HG02870 (cell line): ENCODE results near the gene NTN3.
"Not testable (repeated sequence)": the region's sequence is repeated elsewhere in the genome, so short reads cannot be mapped to it uniquely, and the experiment has no call there.

Experiments used
- ATAC-seq: cut with Tn5 transposase; IDR thresholded peaks from one replicate; pipeline ENCODE4 v1.9.1; 2021; ENCODE audit warnings: mild to moderate bottlenecking, moderate library complexity; ENCODE audit not compliant: unreplicated experiment

Gene NTN3

DNA sequence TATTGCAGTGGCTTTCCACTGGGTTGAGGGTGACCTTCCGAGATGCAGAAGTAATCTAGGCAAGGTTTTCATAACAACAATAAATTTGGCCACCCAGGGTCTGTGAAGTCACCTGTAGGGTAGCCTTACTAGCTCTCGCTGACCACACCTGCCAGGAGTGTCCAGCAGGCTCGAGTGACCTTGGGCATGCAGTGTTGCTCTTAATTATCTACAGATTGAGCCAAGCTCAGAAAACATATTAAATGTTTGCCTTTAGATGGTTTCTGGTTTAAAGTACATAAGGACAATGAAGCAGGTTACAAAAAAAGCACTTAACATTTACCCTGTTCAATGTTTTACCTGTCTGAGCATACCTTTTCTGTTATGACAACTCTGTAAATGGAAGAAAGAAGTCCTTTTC is 5.6 kb downstream of the NTN3 start:
- no peak for ATAC-seq

DNA sequence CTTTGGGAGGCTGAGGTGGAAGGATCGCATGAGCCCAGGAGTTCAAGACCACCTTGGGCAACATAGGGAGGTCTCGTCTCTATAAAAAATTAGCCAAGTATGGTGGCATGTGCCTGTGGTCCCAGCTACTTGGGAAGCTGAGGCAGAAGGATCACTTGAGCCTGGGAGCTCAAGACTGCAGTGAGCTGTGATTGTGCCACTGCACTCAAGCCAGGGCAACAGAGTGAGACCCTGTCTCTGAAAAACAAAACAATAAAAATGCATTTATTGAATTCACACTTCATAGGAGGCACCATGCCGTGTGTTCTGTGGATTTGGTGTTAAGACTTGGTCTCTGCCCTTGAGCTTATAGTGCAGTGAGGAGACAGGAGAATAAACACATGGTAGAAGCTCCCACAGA is 6.2 kb downstream of the NTN3 start:
- ATAC-seq, result no peak

DNA sequence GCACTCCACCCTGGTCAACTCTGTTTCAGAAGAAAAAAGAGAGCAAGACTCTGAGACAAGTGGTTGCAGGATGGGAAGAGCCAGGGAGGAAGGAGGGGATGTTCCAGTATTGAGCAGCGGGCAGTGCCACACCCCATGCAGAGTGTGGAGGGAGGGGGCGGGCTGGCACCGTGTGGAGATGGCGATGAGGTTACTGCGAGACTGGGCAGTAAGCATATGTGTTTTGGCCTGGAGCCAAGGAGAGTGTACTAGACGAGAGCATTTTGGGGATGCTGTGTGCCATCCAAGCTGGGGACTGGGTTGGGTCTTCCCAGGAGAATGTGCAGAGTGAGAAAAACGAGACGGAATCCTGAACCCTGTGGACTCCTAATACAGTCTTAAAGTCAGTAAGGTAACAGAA is 7.2 kb downstream of the NTN3 start:
- no peak for ATAC-seq

DNA sequence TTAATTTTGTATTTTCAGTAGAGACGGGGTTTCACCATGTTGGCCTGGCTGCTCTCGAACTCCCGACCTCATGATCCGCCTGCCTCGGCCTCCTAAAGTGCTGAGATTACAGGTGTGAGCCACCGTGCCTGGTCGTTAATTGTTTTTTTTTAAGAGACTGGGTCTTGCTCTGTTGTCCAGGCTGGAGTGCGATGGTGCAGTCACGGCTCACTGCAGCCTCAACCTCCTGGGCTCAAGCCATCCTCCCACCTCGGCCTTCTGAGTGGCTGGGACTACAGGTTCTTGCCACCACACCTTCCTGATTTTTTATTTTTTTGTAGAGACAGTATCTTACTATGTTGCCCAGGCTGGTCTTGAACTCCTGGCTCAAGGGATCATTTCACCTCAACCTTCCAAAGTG is 8.9 kb downstream of the NTN3 start:
- not testable (repeated sequence) for ATAC-seq

DNA sequence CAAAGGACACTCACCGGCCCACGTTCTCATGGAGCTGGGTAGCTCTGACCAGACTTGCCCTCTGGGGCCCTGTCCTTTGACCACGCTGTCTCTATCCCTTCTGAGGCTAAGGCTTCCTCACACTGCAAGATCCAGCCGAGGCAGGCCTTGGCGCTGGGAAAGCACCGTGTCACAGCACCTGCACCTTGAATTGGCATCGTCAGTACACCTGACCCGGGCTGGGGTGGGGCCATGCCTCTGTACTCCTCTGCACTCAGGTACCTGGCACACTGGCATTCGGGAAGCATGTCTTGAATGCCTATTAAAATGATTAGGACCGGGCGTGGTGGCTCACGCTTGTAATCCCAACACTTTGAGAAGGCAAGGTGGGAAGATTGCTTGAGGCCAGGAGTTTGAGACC is 9.9 kb downstream of the NTN3 start:
- ATAC-seq, result no peak

DNA sequence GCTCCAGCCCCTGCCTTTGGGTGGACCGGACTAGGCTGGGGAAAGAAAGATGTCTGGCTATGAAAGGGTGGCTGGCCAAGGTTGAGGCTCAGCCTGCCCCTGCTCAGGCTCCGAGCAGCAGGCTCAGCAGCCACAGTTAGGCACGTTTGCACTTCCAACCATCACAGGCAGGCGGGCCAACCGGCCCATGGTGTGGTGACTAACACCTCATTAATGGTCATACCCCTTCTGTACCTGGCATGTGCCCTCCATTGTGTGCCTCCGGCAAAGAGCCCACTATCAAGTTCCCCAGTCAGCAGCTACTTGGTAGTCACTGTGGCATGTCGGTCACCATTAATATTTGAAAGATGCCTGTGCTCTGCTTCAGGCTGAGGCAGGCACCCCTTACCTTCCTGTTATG is 10.6 kb downstream of the NTN3 start:
- no peak for ATAC-seq

DNA sequence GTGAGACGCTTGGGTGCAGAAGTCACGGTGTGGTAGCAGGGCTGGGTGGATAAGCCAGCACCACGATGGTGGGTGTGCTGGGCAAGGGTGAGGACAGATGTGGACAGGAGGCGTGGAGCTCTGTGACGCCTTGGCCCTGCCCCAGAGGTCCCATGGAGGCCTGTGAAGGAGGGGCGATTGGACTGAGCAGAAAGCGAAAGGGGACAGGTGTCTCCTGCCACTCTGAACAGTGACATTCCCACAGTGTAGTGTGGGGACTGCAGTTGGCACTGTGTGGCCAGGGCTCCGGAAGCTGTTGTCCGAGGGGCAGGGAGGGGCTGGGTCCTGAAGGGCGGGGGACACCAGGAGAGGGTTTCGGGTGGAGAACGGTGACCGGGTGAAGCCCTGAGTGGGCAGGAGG is 11.2 kb downstream of the NTN3 start:
- no peak for ATAC-seq

DNA sequence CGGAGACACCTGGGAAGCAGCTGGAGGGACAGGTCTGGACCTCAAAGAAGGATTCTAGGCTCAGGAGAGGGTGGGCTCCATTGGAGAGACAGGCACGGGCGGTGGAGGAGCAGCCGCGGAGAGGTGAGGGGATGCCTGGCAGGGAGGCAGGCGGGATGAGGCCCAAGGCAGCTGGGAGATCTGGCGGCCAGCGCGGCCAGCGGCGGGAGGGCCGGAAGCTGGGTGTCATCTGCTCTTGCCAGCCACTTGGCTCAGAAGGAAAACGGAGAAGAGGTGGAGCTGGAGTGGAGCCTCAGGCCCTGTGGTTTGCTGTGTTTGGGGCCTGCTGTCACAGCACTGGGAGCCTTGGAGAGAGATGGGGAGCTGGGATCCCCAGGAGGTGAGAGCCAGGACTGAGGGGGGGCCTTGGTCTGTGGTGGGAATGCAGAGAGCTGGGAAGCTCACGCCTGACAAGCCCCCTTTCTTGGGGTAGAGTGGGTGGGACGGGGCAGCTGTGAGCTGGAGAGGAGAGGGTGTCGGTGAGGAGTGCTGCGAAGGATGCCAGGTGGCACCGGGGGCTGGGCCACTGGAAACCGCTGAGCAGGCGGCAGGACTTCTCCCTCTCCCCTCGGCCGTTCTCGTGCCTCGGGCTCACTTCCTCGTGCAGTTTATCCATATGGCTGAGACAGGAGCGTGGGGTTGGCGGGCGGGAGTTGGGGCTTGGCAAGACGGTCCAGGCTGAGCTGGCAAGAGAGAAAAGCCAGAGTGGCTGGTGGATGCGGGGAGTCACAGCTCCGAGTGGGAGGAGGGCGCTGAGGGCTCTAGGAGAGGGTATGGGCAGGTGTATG is 11.8 kb downstream of the NTN3 start:
- no peak for ATAC-seq

DNA sequence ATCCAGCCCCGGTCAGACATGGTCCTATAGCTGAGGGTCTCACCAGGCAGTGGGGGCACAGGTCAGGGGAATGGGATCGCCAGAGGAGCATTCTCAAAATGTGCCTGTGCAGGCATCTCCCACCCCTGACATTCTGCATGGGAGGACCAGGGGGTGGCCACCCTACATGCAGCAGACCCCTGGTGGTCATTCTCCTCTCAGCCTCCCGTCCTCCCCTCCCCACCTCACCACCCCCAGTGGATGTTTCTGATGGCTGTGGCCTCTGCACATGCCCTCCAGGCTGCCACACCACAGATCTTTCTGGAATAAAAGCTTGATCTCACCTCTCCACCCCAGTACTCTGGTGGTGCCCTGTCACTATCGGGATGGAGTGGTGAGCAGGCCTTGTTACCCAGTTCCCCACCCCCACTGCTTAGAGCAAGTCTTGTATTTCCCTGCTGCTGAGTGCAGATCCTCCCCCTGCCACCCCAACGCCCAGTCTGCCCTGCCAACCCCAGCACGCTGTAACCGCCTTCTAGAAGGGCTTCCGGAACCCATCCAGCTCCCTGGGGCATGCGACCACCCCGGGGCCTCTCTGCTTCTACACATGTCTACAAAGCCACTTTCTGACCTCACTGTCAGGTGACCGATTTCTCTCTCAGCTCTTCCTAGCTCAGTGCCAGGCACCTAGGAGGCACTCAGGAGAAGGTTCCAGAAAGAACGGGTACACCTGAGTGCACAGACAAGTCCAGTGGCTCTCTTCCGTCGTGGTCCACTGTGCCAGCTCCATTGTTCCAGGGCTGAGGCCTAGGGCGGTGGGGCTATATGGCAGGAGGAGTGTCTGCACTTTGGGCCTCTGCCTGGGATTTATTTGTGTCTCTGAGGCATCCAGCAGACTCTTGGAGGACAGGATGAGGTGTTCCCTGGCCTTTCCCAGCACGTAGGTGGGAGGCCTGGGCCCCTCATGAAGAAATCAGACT is 13.1 kb downstream of the NTN3 start:
- no peak for ATAC-seq

DNA sequence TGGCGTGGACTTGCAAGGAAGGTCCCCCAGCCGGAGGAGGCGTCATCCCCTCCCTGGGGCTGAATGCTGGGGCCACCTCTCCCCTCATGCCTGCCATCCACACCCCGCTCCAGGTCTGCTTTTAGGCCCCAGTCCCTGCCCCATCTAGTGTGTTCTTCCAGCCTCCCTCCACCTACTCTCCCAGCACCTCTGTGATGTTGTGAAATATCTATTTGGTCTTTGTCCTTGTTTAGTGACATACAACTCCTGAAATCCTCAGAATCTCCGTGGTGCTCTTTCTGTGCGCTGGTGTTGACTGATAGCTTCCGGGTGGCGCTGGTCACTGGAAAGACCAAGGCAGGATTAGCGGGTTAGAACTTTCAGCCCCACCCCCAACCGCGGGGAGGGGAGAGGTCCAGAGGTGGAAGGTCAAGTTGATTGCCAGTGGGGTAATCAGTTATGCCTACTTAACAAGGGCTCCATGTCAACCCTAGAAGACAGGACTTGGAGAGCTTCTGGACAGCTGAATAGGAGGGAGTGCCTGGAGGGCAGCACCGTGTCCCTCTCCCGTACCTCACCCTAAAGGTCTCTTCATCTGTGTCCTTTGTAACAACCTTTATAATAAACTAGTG is 13.9 kb downstream of the NTN3 start:
- ATAC-seq, result no peak

DNA sequence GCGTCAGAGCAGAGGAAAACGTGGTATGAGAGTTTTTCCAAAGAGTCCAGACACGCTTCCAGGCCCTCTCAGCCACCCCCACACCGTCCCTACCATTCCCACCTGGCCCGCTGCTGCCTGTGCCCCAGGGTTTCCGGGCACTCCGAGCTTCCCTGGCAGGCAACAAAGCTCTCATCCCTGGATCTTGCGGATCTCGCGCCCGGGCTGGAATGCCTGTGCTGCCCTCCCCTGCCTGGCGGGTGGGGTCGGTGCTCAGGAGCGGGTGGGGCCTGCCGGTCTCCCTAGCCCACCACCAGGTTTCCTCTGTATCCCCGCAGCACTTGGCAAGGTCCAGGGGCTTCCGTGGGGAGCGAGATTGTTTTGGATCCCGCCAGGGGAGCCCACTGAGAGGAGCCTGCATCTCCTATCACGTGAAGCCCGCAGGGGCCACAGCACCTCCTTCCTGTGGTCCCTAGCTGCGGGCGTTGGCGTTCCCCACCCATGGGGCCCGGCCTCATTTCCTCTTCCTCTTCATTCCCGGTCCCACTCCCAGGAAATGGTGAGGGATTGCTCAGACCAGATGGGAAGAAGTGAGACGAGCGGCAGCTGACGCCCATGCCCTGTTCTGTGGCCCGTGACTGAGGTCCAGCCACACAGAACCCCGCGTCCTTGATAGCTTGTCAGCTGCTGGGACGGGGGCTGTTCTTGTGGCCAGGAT is 14.9 kb downstream of the NTN3 start:
- ATAC-seq, result no peak

DNA sequence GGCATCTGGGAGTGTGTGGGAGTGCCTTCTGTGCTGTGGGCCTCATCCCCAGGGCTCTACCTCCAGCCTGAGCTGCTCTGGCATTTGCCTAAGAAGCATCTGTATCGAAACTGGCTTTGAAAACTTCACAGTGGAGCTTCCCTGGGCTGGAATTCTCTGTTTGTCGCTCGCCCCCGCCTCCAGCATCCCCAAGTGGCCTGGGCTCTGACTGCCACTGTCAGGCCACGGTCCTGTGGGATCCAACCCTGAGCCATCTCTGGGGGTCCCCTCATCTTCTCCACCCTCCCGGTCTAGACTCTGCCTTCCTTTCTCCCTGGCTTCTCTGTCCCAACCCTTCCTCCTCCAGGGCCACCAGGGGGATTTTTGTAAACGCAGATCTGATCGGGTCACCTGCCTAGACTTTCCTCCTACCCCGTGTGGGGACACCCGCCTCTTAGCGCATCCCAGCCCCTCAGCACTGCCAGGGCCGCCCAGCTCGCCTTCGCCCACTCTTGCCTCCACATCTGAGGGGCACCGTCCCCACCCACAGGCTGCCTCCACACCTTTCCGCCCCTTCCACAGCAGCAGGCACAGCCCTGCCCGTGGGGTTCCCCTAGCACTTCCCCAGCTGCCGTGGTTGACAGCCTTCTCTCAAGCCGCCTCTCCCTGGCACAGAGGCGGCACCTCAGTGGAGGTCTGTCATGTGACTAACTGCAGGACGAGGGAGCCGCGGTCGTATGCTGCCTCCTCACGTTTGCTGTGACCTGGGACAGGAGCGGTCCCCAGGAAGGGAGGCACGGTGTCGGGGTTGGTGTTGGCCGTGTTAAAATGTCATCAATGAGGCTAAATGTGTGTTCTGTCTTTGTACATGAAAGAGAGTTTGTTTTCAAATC is 15.8 kb downstream of the NTN3 start:
- ATAC-seq, result no peak

DNA sequence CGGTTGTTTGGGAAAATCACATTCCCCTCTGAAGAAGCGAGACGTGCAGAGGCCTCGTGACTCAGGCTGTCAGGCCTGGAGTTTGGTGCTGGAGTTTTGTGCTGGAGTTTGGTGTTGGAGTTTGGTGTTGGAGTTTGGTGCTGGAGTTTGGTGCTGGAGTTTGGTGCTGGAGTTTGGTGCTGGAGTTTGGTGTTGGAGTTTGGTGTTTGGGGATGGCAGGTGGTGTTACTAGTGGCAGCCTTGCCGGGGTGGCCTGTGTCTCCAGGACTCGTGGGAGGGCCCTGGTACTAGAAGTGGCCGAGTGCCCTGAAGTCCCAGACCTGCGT is 16.4 kb downstream of the NTN3 start:
- no peak for ATAC-seq

DNA sequence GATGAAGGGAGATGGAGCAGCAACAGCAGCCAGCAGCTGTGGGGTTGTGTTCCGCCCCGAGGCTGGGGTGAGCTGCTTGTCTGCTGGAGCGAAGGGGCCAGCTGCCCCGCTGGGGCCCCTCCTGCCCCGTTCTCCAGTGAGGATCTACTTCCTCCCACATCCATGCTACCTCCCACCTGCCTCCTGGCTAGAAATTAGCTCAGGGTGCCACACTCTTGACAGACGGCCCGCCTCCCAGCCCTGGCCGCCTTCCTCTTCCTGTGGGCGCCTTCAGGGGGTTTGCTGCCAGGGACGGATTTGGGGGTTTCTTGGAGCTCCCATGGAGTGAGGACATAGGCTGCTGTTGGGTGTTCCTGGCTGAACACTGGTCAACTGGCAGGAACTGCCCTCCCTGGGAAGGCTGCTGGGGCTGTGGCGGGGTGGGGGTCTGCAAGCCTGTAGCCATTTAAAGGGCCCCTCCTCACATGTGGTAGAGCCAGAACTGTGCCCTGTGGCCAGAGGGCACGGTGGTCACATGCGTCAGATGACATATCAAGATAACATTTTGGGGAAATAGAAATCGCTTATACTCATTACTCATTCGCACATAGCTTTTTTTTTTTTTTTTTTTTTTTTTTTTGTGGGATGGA is 16.9 kb downstream of the NTN3 start:
- no peak for ATAC-seq

DNA sequence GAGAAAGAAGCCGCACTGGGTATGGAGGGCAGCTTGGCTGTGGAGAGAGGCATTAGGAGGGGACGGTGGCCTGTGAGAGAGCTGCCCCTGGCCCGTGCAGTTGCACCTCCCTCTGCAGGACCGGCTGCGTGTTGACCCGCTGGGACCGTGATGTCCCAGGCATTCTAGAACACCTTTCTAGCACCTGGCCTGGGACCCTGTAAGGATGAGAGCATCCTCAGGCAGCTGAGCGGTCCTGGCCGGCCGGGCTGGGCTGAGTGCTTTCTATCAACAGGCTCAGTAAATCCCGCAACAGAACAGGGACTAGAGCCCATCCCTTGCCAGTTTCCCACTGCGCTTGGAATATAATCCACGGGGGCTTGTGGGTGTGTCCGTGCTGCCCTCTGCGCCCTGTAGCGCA is 18.5 kb downstream of the NTN3 start:
- ATAC-seq, result no peak

DNA sequence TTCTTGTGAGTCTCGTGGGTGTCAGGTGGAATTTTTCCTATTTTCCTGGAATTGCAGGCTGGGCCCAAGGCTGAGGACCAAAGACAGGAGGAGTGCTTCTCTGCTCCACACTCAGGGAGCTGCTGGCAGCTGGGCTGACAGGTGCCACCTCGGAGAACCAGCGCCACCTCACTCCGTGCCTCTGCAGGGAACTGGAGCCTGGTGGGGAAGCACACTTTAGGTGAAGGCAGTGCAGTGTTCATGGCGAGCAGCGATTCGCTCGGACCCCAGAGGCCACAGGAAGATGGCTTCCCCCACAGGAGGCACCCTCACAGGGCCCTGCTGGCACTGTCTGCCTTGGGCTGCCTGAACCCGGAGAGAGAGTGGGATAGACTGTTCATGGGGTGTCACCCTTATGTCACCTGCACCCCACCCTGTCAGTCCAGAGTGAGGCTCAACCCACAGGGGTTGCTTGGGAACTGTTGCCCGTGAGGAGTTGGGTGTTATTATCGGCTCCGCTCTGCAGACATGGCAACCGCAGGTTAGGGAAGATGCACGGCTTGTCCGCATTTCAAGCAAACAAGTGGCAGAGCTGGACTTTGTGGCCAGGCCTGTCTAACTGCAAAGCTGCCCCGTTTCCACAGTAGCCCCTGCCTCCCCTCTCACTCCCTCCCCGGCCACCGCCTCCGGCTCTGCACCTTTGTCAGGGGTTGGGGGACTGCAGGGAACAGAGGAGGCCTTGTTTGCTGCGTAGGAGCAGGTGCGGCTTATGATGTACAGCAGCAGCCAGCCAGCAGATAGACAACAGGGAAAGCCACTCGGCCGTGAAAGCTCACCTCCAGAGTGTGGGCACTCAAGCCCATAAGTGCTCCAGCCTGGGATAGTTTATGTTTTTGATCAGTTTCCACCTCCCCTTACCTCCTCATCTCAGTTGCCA is 19.4 kb downstream of the NTN3 start:
- ATAC-seq, result no peak

DNA sequence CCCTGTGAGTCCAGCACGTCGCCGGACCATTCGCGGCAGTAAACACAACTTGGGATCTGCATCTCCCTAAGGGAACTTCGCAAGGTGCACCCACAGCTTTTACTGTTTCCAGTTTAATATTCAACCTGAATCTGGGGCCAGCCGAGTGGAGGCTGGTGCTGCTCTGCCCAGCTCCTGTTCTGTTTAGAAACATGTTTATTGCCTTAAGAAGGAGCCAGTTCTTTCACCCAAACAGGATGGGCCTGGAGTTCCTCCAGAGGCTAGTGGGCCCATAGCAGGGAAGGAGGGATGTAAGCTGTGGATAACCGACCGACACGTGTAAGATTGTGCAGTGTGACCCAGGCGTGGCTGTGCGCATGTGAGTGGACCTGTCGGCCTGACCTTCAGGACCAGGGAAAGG is 21.2 kb downstream of the NTN3 start:
- ATAC-seq, result no peak

DNA sequence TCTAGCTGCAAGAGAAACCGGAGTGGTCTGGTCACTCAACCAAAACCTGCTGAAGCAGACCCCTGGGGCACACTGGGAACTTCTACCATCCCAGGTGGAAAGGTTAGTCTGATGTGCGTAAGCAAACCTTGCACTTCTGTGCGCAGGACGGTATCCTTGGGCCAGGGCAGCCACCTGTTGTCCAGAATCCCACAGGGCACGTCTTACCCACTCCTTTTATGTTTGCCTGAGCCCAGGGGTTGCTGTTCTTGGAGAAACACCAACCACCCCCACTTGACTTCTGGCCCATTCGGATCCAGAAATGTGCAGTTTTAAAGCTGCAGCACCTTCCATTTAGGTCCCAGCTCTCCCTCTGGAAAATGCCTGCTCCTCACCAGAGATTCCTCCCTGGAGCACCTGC is 22.5 kb downstream of the NTN3 start:
- ATAC-seq, result no peak

DNA sequence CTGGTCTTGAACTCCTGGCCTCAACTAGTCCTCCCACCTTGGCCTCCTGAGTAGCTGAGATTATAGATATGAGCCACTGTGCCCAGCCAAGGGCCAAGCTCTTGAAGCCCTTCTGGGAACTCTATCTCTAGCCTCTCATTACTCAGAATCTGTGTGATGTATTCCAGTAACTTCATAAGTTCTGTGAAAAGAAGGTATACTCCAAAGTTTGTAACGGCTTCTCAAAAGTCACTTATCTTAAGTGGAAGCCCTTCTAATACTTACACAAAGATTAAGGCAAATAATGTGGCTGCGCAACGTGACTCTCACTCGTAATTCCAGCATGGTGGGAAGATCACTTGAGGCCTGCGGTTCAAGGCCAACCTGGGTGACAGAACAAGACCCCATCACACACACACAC is 23.5 kb downstream of the NTN3 start:
- ATAC-seq, result no peak
